Muscle of leg (tissue), 11 donors: ENCODE measurements around the gene PTPMT1. TPM values are rescaled to one million over a fixed set of nuclear protein-coding genes. Genes with fewer than 3 reads are reported as not detected.

ENCODE experiments used
- DNase-seq: peaks from one replicate; pipeline ENCODE4 v3.0.0; 2013
- H3K27ac ChIP-seq: one replicate; pipeline ENCODE4 v1.5.1; 2013; ENCODE audit warnings: mild to moderate bottlenecking, low read length, control low read depth
- H3K27me3 ChIP-seq: one replicate; pipeline ENCODE4 v1.6.1; 2013; ENCODE audit warnings: low read length; ENCODE audit not compliant: control insufficient read depth, insufficient read depth
- H3K36me3 ChIP-seq: one replicate; pipeline ENCODE4 v1.6.1; 2013; ENCODE audit warnings: low read length; ENCODE audit not compliant: control insufficient read depth, insufficient read depth
- H3K4me1 ChIP-seq: one replicate; pipeline ENCODE4 v1.6.1; 2013; ENCODE audit warnings: low read length; ENCODE audit not compliant: control insufficient read depth, insufficient read depth
- H3K4me3 ChIP-seq: one replicate; pipeline ENCODE4 v1.5.1; 2013; ENCODE audit warnings: low read length, control low read depth
- H3K9me3 ChIP-seq: replicated peaks from 2 replicates; pipeline ENCODE4 v1.6.1; 2013; ENCODE audit warnings: low read depth, low read length; ENCODE audit not compliant: control insufficient read depth
- WGBS: methylation state at CpG from one replicate; pipeline ENCODE4 v1.1.5; 2013; ENCODE audit warnings: missing lambda C conversion rate; ENCODE audit not compliant: insufficient coverage; 5-methylcytosine and 5-hydroxymethylcytosine counted together
- polyA plus RNA-seq, 8 donors: library from polyadenylated mRNA; unstranded; fragments of 120-200 nt; gene quantifications; one replicate each; pipeline versions ENCODE4 v1.2.1 to v1.2.3, GENCODE V29; 2013; ENCODE audit warnings: inconsistent platforms in 1 of 8, low replicate concordance in 1 of 8; ENCODE audit not compliant: insufficient read length in 8 of 8, insufficient read depth in 1 of 8
- total RNA-seq: library from RNA; stranded (reverse); fragments of 120-200 nt; gene quantifications from one replicate; pipeline ENCODE4 v1.2.4, GENCODE V29; 2013

Gene PTPMT1
- total and polyA plus RNA-seq, 9 donors = 26.0 to 36.1 (median 28.4) TPM

GRCh38 chr11:47589584-47589976, 24.2 kb downstream of the PTPMT1 start:
- Histone ChIP-seq H3K9me3 (no peaks in the 10 kb centered on the region), H3K27me3 (peaks cover 20% of the 10 kb centered on the region), H3K27ac (peak overlapping the region; percentile 49), H3K36me3 (peaks cover 6% of the 10 kb centered on the region), H3K4me3 (peak overlapping the region; percentile 58), H3K4me1 (peaks cover 55% of the 10 kb centered on the region)
- 28% methylated on average over 49 of the region's 51 CpGs for WGBS
- peak; percentile 61 for DNase-seq

DNA sequence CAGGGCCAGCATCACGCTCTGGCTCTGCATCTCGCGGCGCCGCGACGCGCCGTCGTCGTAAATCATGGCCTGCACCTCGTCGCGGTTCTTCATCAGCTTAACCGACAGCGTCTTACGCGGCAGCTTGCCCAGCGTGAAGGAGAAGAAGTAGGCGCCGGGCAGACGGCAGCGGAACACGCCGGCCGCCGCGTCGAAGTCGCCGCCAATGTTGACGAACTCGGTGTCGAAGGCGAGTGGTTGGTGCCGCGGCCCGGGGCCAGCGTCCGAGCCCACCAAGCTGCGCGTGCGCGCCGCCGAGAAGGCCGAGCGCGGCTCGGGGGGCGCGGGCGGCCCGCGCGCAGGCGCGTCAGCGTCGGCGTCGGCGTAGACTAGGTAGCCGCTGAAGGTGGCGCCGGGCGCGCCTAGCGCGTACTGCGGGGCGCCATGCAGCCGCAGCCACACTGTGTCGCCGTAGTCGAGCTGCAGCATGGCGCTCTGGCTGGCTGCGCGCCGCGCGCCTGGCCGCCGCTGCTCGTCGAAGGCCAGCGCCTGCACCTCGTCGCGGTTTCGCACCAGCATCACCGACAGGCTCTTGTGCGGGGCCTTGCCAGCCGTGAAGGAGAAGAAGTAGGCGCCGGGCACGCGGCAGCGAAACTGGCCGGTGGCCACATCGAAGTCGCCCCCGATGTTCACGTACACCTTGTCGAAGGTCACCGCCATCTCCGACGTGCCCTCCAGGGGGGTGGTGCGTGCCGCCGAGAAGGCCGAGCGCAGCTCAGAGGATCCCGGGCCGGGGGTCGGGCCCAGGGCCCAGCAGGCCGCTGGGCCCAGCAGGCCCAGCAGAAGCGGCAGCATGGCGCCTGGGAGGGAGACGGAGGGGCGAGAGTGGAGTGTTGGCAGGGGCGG, 24.8 kb downstream of the PTPMT1 start:
- Histone ChIP-seq H3K4me3 (peak overlapping the region; percentile 58), H3K27ac (peak overlapping the region; percentile 49), H3K9me3 (no peaks in the 10 kb centered on the region), H3K27me3 (peaks cover 26% of the 10 kb centered on the region), H3K4me1 (peaks cover 57% of the 10 kb centered on the region), H3K36me3 (peaks cover 1% of the 10 kb centered on the region)
- 24% methylated on average over 119 of the region's 122 CpGs for WGBS
- DNase-seq = peak; percentile 89

- H3K4me3 ChIP-seq = no peak overlapping the region
- DNase-seq = peak; percentile 17
- H3K9me3 ChIP-seq = no peaks in the 10 kb centered on the region
- H3K27ac ChIP-seq = no peak overlapping the region
- peaks cover 43% of the 10 kb centered on the region for H3K4me1 ChIP-seq
- H3K27me3 ChIP-seq = peaks cover 32% of the 10 kb centered on the region
- no peaks in the 10 kb centered on the region for H3K36me3 ChIP-seq
- 49% methylated on average over 2 of the region's 7 CpGs for WGBS
Observed at GRCh38 chr11:47591764-47592163, 26.4 kb downstream of the PTPMT1 start.

- H3K36me3 ChIP-seq = no peaks in the 10 kb centered on the region
- no peak overlapping the region for H3K4me3 ChIP-seq
- H3K4me1 ChIP-seq = peaks cover 38% of the 10 kb centered on the region
- no peaks in the 10 kb centered on the region for H3K9me3 ChIP-seq
- H3K27ac ChIP-seq = no peak overlapping the region
- WGBS = 39% methylated on average over 2 of the region's 4 CpGs
- DNase-seq = peak; percentile 18
- peaks cover 32% of the 10 kb centered on the region for H3K27me3 ChIP-seq
Observed at GRCh38 chr11:47592251-47592650, 26.9 kb downstream of the PTPMT1 start.

- WGBS = 83% methylated on average over 1 of the region's 2 CpGs
- Histone ChIP-seq H3K4me3 (no peak overlapping the region), H3K9me3 (no peaks in the 10 kb centered on the region), H3K27me3 (peaks cover 32% of the 10 kb centered on the region), H3K27ac (no peak overlapping the region), H3K36me3 (no peaks in the 10 kb centered on the region), H3K4me1 (peaks cover 31% of the 10 kb centered on the region)
- no peak for DNase-seq
Observed at GRCh38 chr11:47592970-47593369, 27.6 kb downstream of the PTPMT1 start.

DNA sequence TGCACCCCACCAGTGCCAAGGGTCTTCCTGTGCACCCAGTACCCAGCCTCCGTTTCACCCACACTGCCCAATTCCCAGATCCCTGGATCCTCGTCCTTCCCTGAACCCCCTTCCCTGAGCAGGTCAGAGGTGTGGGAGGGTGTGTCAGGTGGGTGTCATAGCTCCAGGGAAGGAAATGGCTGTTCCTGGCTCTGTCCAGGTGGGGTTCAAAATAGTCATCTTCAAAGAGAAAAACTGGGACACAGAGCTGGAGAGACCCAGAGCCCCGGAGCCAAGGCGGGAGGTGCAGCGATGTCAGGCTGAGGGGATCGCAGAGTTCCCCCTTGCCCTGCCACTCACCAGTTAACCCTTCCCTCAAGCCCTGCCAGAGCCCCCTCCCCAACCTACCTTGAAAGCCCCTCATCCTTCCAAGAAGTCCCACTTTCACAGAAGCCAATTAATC, 28.1 kb downstream of the PTPMT1 start:
- Histone ChIP-seq H3K4me1 (peaks cover 25% of the 10 kb centered on the region), H3K27me3 (peaks cover 32% of the 10 kb centered on the region), H3K4me3 (peak overlapping the region; percentile 42), H3K36me3 (no peaks in the 10 kb centered on the region), H3K9me3 (no peaks in the 10 kb centered on the region), H3K27ac (no peak overlapping the region)
- WGBS = 5% methylated on average over 4 of the region's 6 CpGs
- DNase-seq = no peak

- 2% methylated on average over 41 of the region's 48 CpGs for WGBS
- peak; percentile 40 for DNase-seq
- H3K36me3 ChIP-seq = no peaks in the 10 kb centered on the region
- no peaks in the 10 kb centered on the region for H3K9me3 ChIP-seq
- no peak within 1 kb of the TSS for H3K27ac ChIP-seq
- H3K4me1 ChIP-seq = peaks cover 18% of the 10 kb centered on the region
- peaks cover 32% of the 10 kb centered on the region for H3K27me3 ChIP-seq
- H3K4me3 ChIP-seq = peak within 1 kb of the TSS; percentile 42
Observed at GRCh38 chr11:47593934-47594855, 28.8 kb downstream of the PTPMT1 start, which contains the start of gene C1QTNF4. TSS of gene C1QTNF4 (minus strand) at chr11:47594411. CDS start at chr11:47590810, 3,601 bp downstream.

DNA sequence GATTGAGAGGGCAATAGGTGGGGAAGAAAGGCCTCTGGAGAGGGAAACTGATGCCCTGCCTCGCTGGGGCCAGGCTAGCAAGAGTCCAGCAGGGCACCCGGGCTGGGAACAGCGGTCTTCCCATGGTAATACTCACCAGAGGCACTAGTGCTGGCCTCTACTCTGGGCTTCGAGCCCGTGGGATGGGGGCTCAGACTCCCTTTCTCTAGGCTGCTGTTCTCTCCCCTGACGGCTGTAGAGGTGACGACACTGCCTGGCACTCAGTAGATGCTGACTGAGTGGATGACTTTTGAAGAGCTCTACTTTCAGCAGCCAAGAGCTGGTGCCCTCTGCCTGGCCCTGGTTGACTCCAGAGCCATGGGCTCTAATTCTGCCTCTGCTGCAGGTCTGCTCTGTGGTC, 29.6 kb downstream of the PTPMT1 start:
- Histone ChIP-seq H3K36me3 (no peaks in the 10 kb centered on the region), H3K4me3 (no peak overlapping the region), H3K27ac (no peak overlapping the region), H3K9me3 (no peaks in the 10 kb centered on the region), H3K4me1 (peaks cover 16% of the 10 kb centered on the region), H3K27me3 (peaks cover 32% of the 10 kb centered on the region)
- DNase-seq = no peak
- WGBS = 71% methylated on average over 5 of the region's 7 CpGs

GRCh38 chr11:47595967-47596366, 30.6 kb downstream of the PTPMT1 start:
- 100% methylated on average over 1 of the region's 1 CpG for WGBS

DNA sequence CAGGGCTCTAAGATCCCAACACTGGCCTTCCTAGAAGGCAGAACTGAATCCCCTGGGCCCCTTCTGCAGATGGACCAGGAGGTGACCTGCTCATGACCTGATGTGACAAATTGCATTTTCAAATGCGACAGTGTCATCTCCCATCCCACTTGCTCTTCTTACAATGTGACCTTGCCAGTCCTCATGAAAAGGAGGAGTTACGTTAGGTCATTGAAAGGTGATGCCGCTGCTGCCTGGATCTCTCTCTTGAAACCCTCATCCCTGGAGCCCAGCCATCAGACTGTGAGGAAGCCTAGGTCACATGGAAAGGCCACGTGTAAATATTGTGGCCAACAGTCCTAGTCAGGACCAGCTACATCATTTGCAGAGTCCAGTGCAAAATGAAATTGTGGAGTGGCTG, 34.5 kb downstream of the PTPMT1 start:
- Histone ChIP-seq H3K36me3 (no peaks in the 10 kb centered on the region), H3K27me3 (peaks cover 9% of the 10 kb centered on the region), H3K4me3 (no peak overlapping the region), H3K4me1 (no peaks in the 10 kb centered on the region), H3K27ac (no peak overlapping the region), H3K9me3 (no peaks in the 10 kb centered on the region)
- DNase-seq = no peak
- 56% methylated on average over 4 of the region's 4 CpGs for WGBS

More at GRCh38 chr11:47595967-47596366, 30.6 kb downstream of the PTPMT1 start:
- Histone ChIP-seq H3K27me3 (peaks cover 32% of the 10 kb centered on the region), H3K4me3 (no peak overlapping the region), H3K9me3 (no peaks in the 10 kb centered on the region), H3K36me3 (no peaks in the 10 kb centered on the region), H3K4me1 (peaks cover 16% of the 10 kb centered on the region), H3K27ac (no peak overlapping the region)
- no peak for DNase-seq
